IMR-90 (cell line): Measurements from ENCODE around the gene TRUB2. TPM values are rescaled to one million over a fixed set of nuclear protein-coding genes. Genes with fewer than 3 reads are reported as not detected.

Experiments
- ATAC-seq: fragments of 200-7000 bp; cut with Tn5 transposase; 2 replicates; pipeline ENCODE4 v1.9.1; 2020; ENCODE audit warnings: low read depth, mild to moderate bottlenecking, moderate library complexity
- BruUV-seq: library from RNA; stranded (reverse); fragments of 400-500 nt; replicated peaks from 2 replicates; lab custom pipeline; 2021; lab: Mats Ljungman, UMichigan
- CTCF ChIA-PET: fragments of 300-600 bp; formaldehyde crosslinking; extraction: SDS; loops from one replicate; lab custom pipeline; 2021; ENCODE audit warnings: antibody characterized with exemption; lab: Yijun Ruan, JAX
- POLR2A ChIA-PET: fragments of 300-600 bp; sonication (Branson Sonifier 250); formaldehyde crosslinking; loops from one replicate; lab custom pipeline; 2022; ENCODE audit warnings: antibody characterized with exemption; ENCODE audit not compliant: unreplicated experiment; lab: Charles Lee
- DNase-seq: peaks from one replicate; pipeline ENCODE4 v3.0.0; 2013
- H2AFZ ChIP-seq: replicated peaks from 2 replicates; pipeline ENCODE3; 2013; ENCODE audit warnings: low read length, mild to moderate bottlenecking; ENCODE audit not compliant: poor library complexity
- H2AK5ac ChIP-seq: 2 replicates; pipeline ENCODE4 v1.6.1; 2013; ENCODE audit warnings: low read depth, low read length, inconsistent platforms
- H2AK9ac ChIP-seq: replicated peaks from 2 replicates; pipeline ENCODE3; 2013; ENCODE audit warnings: mild to moderate bottlenecking, low read depth, low read length, moderate library complexity; ENCODE audit not compliant: poor library complexity
- H2BK120ac ChIP-seq: 2 replicates; pipeline ENCODE4 v1.6.1; 2013; ENCODE audit warnings: low read depth, low read length, inconsistent platforms
- H2BK15ac ChIP-seq: 3 replicates; pipeline ENCODE4 v1.6.1; 2013; ENCODE audit warnings: low read depth, low read length, inconsistent platforms
- H2BK20ac ChIP-seq: 2 replicates; pipeline ENCODE4 v1.6.1; 2013; ENCODE audit warnings: low read depth, mild to moderate bottlenecking, inconsistent platforms, low read length, moderate library complexity
- H2BK5ac ChIP-seq: 2 replicates; pipeline ENCODE4 v1.6.1; 2013; ENCODE audit warnings: mild to moderate bottlenecking, low read depth, low read length, inconsistent platforms; ENCODE audit not compliant: poor library complexity, severe bottlenecking
- H3K14ac ChIP-seq: replicated peaks from 2 replicates; pipeline ENCODE4 v1.6.1; 2013; ENCODE audit warnings: low read depth, low read length, inconsistent platforms
- H3K18ac ChIP-seq: 2 replicates; pipeline ENCODE4 v1.6.1; 2013; ENCODE audit warnings: low read depth, low read length, control low read depth
- H3K23ac ChIP-seq: 2 replicates; pipeline ENCODE4 v1.6.1; 2013; ENCODE audit warnings: low read depth, low read length, inconsistent platforms
- H3K27ac ChIP-seq: 2 replicates; pipeline ENCODE4 v1.5.1; 2013; ENCODE audit warnings: mild to moderate bottlenecking, control low read depth, low read length; ENCODE audit not compliant: insufficient read depth
- H3K27me3 ChIP-seq: 2 replicates; pipeline ENCODE4 v1.6.1; 2013; ENCODE audit warnings: low read length; ENCODE audit not compliant: control insufficient read depth, insufficient read depth
- H3K36me3 ChIP-seq: 2 replicates; pipeline ENCODE4 v1.6.1; 2013; ENCODE audit warnings: low read length, mixed read lengths; ENCODE audit not compliant: control insufficient read depth, insufficient read depth
- H3K4ac ChIP-seq: 2 replicates; pipeline ENCODE4 v1.6.1; 2013; ENCODE audit warnings: low read depth, low read length, inconsistent platforms
- H3K4me1 ChIP-seq: 2 replicates; pipeline ENCODE4 v1.6.1; 2013; ENCODE audit warnings: low read length, mixed read lengths; ENCODE audit not compliant: control insufficient read depth, insufficient read depth
- H3K4me2 ChIP-seq: 2 replicates; pipeline ENCODE4 v1.6.1; 2013; ENCODE audit warnings: low read depth, mild to moderate bottlenecking, control low read depth, low read length, moderate library complexity
- H3K4me3 ChIP-seq: 2 replicates; pipeline ENCODE4 v1.5.1; 2013; ENCODE audit warnings: low read depth, mild to moderate bottlenecking, control low read depth, low read length, moderate library complexity; ENCODE audit not compliant: insufficient read depth
- H3K56ac ChIP-seq: 2 replicates; pipeline ENCODE4 v1.6.1; 2013; ENCODE audit warnings: low read length, inconsistent platforms; ENCODE audit not compliant: insufficient read depth; ENCODE audit errors: extremely low read depth
- H3K79me1 ChIP-seq, 2 experiments: 2 replicates each; pipeline ENCODE4 v1.6.1; 2013; ENCODE audit warnings: low read length in 2 of 2, inconsistent platforms in 1 of 2, low read depth in 1 of 2
- H3K9ac ChIP-seq: 2 replicates; pipeline ENCODE4 v1.6.1; 2013; ENCODE audit warnings: low read depth, low read length, control low read depth
- H3K9me1 ChIP-seq: 2 replicates; pipeline ENCODE4 v1.6.1; 2013; ENCODE audit warnings: low read length, inconsistent platforms; ENCODE audit not compliant: insufficient read depth
- H3K9me3 ChIP-seq: 2 replicates; pipeline ENCODE4 v1.6.1; 2013; ENCODE audit warnings: low read length; ENCODE audit not compliant: control insufficient read depth, insufficient read depth
- H4K20me1 ChIP-seq: 2 replicates; pipeline ENCODE4 v1.6.1; 2013; ENCODE audit warnings: low read length, inconsistent platforms; ENCODE audit not compliant: insufficient read depth
- H4K5ac ChIP-seq: 2 replicates; pipeline ENCODE4 v1.6.1; 2013; ENCODE audit warnings: mild to moderate bottlenecking, low read depth, low read length, control low read depth
- H4K8ac ChIP-seq, 2 experiments: 2 replicates each; pipeline ENCODE4 v1.6.1; 2013; ENCODE audit warnings: low read depth in 2 of 2, low read length in 2 of 2, control low read depth in 1 of 2, inconsistent platforms in 1 of 2
- H4K91ac ChIP-seq: 2 replicates; pipeline ENCODE4 v1.6.1; 2013; ENCODE audit warnings: low read depth, low read length, inconsistent platforms; ENCODE audit not compliant: insufficient read depth
- MXI1 ChIP-seq: IDR thresholded peaks from 2 replicates; pipeline ENCODE4 v1.6.1; 2012; ENCODE audit warnings: low read depth, mild to moderate bottlenecking, low read length, moderate library complexity, borderline replicate concordance
- RAD21 ChIP-seq: IDR thresholded peaks from 2 replicates; pipeline ENCODE4 v1.6.1; 2012; ENCODE audit warnings: low read length, improper control_type of control experiment
- USF2 ChIP-seq: fragments of 150-350 bp; IDR thresholded peaks from 2 replicates; pipeline ENCODE4 v1.6.1; 2017; ENCODE audit warnings: mild to moderate bottlenecking, antibody characterized with exemption, low read length, low read depth
- WGBS, 2 experiments: methylation state at CpG; one replicate each; pipeline versions ENCODE4 v1.1.5 to v1.1.7; 2013; ENCODE audit warnings: missing lambda C conversion rate in 2 of 2; ENCODE audit not compliant: insufficient read length in 1 of 2; ENCODE audit errors: extremely low coverage in 2 of 2; 5-methylcytosine and 5-hydroxymethylcytosine counted together
- dilution Hi-C: fragments of 300-500 bp; cut with HindIII; formaldehyde crosslinking; loops from one replicate; pipeline ENCODE4 v1.14.3; 2018; ENCODE audit warnings: low sequenced_read_pairs; ENCODE audit not compliant: unreplicated experiment
- in situ Hi-C: fragments of 300-500 bp; cut with MboI; formaldehyde crosslinking; loops from 3 replicates; pipeline ENCODE4 v1.14.3; 2019; ENCODE audit warnings: low sequenced_read_pairs, inconsistent platforms, mixed read lengths
- intact Hi-C: fragments of 100-400 bp; cut with micrococcal nuclease; formaldehyde crosslinking; loops from 2 replicates; pipeline ENCODE4 v1.10.0; 2022
- polyA plus RNA-seq, 3 experiments: library from polyadenylated mRNA; depleted of rRNA; stranded (reverse); fragments of >200 nt; gene quantifications; 2 replicates each; pipeline ENCODE4 v1.2.3, GENCODE V29; 2012; ENCODE audit warnings: low replicate concordance in 1 of 3
- total RNA-seq: library from RNA; depleted of rRNA; stranded (reverse); fragments of >200 nt; gene quantifications from 2 replicates; pipeline ENCODE4 v1.2.3, GENCODE V29; 2012

Gene TRUB2
- total and polyA plus RNA-seq, 2 of the 4 experiments (the other 2 are of a cell fraction), result 18.0 to 21.3 TPM

GRCh38 chr9:128304971-128305288 lies 17.3 kb downstream of the TRUB2 start:
- peaks cover 4% of the 10 kb centered on the region for H4K20me1 ChIP-seq
- no peak overlapping the region for H2AFZ ChIP-seq
- no TSS peak for BruUV-seq
- no peak overlapping the region for H3K23ac ChIP-seq
- H3K4me2 ChIP-seq, result no peak overlapping the region
- no peak overlapping the region; a peak in 1 of 4 replicates for H4K8ac ChIP-seq
- peaks cover 8% of the 10 kb centered on the region for H3K36me3 ChIP-seq
- no peak overlapping the region for H3K18ac ChIP-seq
- intact Hi-C loops (no loop called here), in situ Hi-C loops (no loop called here), dilution Hi-C loops (no loop called here)
- ATAC-seq (no peak), DNase-seq (peak; percentile 56)
- H2BK20ac ChIP-seq, result 0 out of 2 replicates have a peak overlapping the region, but pooled peaks have one; percentile 1
- TF ChIP-seq USF2, result no peak
- TF ChIP-seq RAD21, result no peak
- TF ChIP-seq MXI1, result no peak
- no peak overlapping the region for H2BK5ac ChIP-seq
- no peak overlapping the region; the same call in 2 of the 3 replicates for H2BK15ac ChIP-seq
- H3K4me3 ChIP-seq, result no peak overlapping the region
- H3K56ac ChIP-seq, result no peak overlapping the region
- no peak overlapping the region for H2BK120ac ChIP-seq
- peak overlapping the region; percentile 5; the same call in 1 of the 2 replicates for H3K4ac ChIP-seq
- no peak overlapping the region for H3K9ac ChIP-seq
- H3K27me3 ChIP-seq, result no peaks in the 10 kb centered on the region
- CTCF ChIA-PET, result interaction anchor here (1.8 kb wide), 1 partner anchor 10 kb away, joined by 7 read pairs; no protein-coding TSS in a partner anchor
- H3K79me1 ChIP-seq, result no peaks in the 10 kb centered on the region; a peak in 2 of 4 replicates
- no CpG with 5 or more reads among the region's 5 CpGs for WGBS, 2 experiments
- H3K9me3 ChIP-seq, result no peaks in the 10 kb centered on the region
- peak overlapping the region; percentile 27; the same call in 1 of the 2 replicates for H3K14ac ChIP-seq
- peaks cover 12% of the 10 kb centered on the region for H3K4me1 ChIP-seq
- peak overlapping the region; percentile 5 for H2AK9ac ChIP-seq
- no peak overlapping the region for H4K91ac ChIP-seq
- peaks cover 11% of the 10 kb centered on the region for H3K9me1 ChIP-seq
- no peak overlapping the region for H4K5ac ChIP-seq
- peak overlapping the region; percentile 41; the same call in 1 of the 2 replicates for H2AK5ac ChIP-seq
- no peak overlapping the region for H3K27ac ChIP-seq
- POLR2A ChIA-PET, result no interaction called here
